ENCODE measurements around the gene PARD3B.

GRCh38 chr2:205138735-205139134 lies 593.5 kb downstream of the PARD3B start:
- TF ChIP-seq YY1 (IDR thresholded peaks at IDR 0.05; ENCODE audit: insufficient read depth, insufficient read length) (no peak), ZNF274 (IDR thresholded peaks at IDR 0.05; ENCODE audit: low read depth, low read length) (no peak)

All from NT2/D1 (cell line).